NCI-H2196 (cell line): ENCODE data around the gene TOM1L2.

Experiments
- DNase-seq: peaks from one replicate; lab custom pipeline; 2025; ENCODE audit not compliant: unreplicated experiment; lab: John Stamatoyannopoulos, UW

The TOM1L2 gene

GRCh38 chr17:17900615-17901520 is 71.3 kb downstream of the TOM1L2 start:
- peak; percentile 76 for DNase-seq

- DNase-seq = no peak
These were observed 72.7 kb downstream of the TOM1L2 start for GRCh38 chr17:17899486-17899885.

GRCh38 chr17:17898673-17899072 is 73.5 kb downstream of the TOM1L2 start:
- no peak for DNase-seq

GRCh38 chr17:17897442-17897841 is 74.8 kb downstream of the TOM1L2 start:
- DNase-seq = no peak

- no peak for DNase-seq
These were observed 75.5 kb downstream of the TOM1L2 start for GRCh38 chr17:17896746-17897145.

- DNase-seq = no peak
These were observed 78.2 kb downstream of the TOM1L2 start for GRCh38 chr17:17893801-17894644.

GRCh38 chr17:17892731-17893130 is 79.5 kb downstream of the TOM1L2 start:
- no peak for DNase-seq

GRCh38 chr17:17892009-17892408 is 80.2 kb downstream of the TOM1L2 start:
- DNase-seq = peak; percentile 15

GRCh38 chr17:17890773-17891759 is 81.1 kb downstream of the TOM1L2 start:
- peak; percentile 41 for DNase-seq

GRCh38 chr17:17889922-17890321 is 82.3 kb downstream of the TOM1L2 start:
- DNase-seq = no peak

- no peak for DNase-seq
These were observed 83.4 kb downstream of the TOM1L2 start for GRCh38 chr17:17888821-17889220.

- no peak for DNase-seq
These were observed 83.8 kb downstream of the TOM1L2 start for GRCh38 chr17:17888371-17888770.

GRCh38 chr17:17887752-17888304 is 84.4 kb downstream of the TOM1L2 start:
- no peak for DNase-seq

- DNase-seq = no peak
These were observed 85.5 kb downstream of the TOM1L2 start for GRCh38 chr17:17886726-17887125.

- no peak for DNase-seq
These were observed 86.0 kb downstream of the TOM1L2 start for GRCh38 chr17:17886226-17886625.

GRCh38 chr17:17884391-17885357 is 87.5 kb downstream of the TOM1L2 start:
- no peak for DNase-seq

- DNase-seq = no peak
These were observed 88.4 kb downstream of the TOM1L2 start for GRCh38 chr17:17883801-17884200.

- DNase-seq = no peak
These were observed 90.1 kb downstream of the TOM1L2 start for GRCh38 chr17:17882082-17882581.

- DNase-seq = no peak
These were observed 91.5 kb downstream of the TOM1L2 start for GRCh38 chr17:17880577-17881196.
